ENCODE results near the gene SHISAL2A. TPM values are rescaled to one million over a fixed set of nuclear protein-coding genes. Genes with fewer than 3 reads are reported as not detected.
A peak's percentile ranks its signal among the peaks of the same experiment; 100 is the strongest.
"Not testable (repeated sequence)": the region's sequence is repeated elsewhere in the genome, so short reads cannot be mapped to it uniquely, and the experiment has no call there.

The SHISAL2A gene
- total RNA-seq, 1 donor from 2014 or later = not detected

DNA sequence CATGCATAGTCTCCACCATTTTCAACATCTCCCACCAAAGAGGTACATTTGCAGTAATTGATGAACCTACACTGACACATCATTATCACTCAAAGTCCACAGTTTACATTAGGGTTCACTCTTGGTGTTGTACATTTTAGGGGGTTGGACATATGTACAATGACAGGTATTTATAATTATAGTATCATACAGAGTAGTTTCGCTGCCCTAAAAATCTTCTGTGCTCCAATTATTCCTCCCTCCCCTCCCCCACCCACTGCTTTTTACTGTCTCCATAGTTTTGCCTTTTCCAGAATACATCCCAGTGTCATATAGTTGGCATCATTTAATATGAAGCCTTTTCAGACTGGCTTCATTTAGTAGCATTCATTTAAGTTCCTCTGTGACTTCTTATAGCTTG, 51.6 kb downstream of the SHISAL2A start:
- DNase-seq = no peak

DNA sequence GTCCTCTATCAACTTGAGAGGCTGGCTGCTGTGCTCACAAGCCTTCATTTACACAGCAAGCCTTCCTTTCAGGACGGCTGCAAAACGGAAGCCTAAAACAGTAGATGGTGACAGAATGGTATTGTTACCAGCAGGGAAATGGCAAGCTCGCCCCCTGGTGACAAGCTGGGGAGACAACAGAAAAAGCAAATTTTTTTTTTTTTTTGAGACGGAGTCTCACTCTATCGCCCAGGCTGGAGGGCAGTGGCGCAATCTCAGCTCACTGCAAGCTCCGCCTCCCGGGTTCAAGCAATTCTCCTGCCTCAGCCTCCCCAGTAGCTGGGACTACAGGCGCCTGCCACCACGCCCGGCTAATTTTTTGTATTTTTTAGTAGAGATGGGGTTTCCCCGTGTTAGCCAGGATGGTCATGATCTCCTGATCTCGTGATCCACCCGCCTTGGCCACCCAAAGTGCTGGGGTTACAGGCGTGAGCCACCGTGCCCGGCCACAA, 53.3 kb downstream of the SHISAL2A start:
- peak; percentile 87 for DNase-seq

DNA sequence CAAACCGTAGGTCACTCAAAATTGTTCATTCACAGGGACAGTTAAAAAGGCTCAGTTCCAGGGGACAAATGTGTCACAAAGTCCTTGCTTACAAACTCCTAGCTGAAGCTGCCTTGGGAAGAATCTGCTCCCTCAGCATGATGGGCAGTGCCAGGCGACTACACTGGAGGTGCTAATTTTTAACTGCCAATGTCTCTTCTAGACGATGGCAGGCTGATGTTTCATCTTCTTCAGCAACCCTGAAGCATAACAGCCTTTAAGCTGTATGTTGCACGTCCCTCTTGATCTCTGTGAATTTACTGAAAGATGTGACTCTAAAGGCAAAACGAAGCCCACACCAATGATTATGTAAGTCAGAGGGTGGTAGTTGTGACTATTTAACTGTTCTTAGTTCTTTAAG, 53.9 kb downstream of the SHISAL2A start:
- no peak for DNase-seq

DNA sequence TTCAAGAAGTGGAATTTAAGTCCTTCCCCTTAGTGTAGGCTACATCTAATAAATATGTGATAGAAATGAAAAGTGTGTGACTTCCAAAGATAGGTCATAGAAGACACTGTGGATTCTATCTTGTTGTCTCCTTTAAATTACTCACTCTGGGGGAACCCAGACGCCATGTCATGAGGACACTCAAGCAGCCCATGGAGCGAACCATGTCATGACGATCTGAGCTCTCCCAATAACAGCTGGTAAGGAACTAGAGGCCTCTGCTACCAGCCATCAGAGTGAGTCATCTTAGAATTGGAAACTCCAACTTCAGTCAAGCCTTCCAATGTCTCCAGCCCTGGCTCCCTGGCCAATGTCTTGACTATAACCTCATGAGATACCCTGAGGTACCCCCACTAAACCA, 58.9 kb downstream of the SHISAL2A start:
- DNase-seq = no peak

DNA sequence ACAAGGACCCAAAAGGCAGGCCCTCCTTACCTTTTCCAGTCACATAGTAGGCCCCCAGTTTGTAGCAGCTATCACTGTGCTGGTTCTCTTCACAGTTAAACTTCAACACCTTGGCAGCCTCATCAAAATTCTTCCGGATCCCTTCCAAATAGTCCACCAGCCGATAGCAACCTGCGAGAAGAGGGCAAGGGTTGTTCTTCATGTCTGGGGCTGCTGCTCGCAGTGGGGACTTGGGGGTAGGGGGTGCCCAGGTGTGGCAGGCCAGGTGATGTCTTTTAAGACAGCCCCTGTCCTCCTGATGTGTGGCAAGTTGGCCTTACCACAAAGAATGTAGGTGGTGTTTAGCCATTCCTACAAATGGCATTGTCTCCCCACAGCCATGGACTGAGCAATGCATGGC, 59.7 kb downstream of the SHISAL2A start:
- DNase-seq = no peak

DNA sequence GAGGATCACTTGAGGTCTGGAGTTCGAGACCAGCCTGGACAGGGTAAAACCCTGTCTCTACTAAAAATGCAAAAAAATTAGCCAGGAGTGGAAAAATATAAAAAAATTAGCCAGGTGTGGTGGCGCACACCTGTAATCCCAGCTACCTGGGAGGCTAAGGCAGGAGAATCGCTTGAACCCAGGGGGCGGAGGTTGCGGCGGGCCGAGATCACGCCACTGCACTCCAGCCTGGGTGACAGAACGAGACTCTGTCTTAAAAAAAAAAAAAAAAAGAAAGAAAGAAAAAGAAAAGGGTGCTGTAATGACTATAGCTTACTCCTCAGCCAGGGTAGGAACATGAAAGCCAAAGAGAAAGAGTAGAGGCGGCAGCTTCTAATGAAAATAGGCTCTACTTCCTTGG, 60.4 kb downstream of the SHISAL2A start:
- DNase-seq = not testable (repeated sequence)

DNA sequence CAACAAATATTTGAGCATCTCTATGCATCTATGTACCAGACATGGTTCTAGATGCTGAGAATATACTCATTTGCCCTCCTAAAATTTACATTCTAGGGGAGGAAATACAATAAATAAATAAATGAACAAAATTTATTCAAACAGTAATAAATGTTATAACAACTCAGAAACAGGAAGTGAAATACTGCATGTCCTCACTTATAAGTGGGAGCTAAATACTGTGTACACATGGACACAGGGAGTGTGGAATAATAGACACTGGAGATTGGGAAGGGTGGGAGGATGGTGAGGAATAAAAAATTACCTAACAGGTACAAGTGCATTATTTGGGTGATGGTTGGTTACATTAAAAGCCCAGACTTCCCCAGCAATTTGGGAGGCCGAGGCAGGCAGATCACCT, 60.9 kb downstream of the SHISAL2A start:
- DNase-seq = no peak

DNA sequence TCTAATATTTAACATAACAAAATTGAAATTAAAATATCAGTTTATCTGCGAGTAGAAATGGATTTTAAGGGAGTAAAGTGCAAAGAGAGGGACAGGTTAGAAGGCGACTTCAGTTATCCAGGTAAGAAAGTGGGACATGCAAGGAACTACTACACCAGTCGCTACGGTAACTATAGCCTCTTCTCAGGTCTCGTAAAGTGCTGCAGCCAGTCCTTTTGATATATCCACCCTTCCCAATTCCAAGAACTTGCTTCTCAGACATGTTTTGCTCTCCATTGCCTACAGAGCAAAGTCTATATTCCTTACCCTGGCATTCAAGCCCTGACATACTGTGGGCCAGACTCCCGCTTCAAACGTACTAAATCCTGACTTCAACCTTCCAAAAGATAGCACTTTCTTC, 62.7 kb downstream of the SHISAL2A start:
- no peak for DNase-seq

DNA sequence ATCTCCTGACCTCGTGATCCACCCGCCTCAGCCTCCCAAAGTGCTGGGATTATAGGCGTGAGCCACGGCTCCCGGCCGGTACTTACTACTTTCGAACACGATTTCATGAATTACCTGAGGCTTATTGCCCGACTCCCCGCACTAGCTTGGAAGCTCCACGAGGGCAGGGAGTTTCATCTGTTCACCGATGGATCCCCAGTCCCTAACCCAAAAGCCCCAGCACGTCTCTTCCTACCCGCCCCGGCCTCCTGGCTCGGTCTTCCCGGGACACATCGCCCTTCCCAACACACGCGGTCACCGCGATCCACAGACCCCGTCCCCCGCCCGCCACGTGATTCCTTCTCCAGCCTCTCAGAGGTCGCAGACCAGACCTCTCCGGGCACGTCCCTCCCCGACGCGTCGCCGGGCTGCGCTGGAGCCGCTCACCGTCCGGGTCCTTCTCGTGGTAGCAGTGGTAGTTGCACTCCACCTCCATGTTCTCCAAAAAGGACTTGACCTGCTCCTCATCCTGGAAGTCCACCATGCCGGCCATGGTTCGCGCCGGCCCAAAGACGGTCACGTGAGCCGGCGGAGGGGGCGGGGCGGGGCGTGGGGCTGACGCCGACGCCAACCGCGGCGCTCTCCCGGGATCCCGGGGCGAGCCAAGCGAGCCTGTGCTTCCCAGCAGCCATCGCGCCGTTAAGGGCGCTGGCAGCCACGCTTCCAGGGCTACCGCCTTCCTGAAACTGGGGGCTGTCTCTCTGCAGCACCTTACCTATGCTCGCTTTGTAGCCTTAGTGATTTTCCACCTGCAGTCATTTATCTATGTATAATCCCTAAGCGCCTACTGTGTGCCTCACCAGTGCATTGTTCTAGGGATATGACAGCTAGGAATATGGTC, 65.1 kb downstream of the SHISAL2A start, which contains the start of gene COA7:
TSS of gene COA7 (minus strand) at position 553 of the 880 bp plus-strand sequence. CDS start at position 532, 21 bp downstream.
- peak; percentile 94 for DNase-seq

DNA sequence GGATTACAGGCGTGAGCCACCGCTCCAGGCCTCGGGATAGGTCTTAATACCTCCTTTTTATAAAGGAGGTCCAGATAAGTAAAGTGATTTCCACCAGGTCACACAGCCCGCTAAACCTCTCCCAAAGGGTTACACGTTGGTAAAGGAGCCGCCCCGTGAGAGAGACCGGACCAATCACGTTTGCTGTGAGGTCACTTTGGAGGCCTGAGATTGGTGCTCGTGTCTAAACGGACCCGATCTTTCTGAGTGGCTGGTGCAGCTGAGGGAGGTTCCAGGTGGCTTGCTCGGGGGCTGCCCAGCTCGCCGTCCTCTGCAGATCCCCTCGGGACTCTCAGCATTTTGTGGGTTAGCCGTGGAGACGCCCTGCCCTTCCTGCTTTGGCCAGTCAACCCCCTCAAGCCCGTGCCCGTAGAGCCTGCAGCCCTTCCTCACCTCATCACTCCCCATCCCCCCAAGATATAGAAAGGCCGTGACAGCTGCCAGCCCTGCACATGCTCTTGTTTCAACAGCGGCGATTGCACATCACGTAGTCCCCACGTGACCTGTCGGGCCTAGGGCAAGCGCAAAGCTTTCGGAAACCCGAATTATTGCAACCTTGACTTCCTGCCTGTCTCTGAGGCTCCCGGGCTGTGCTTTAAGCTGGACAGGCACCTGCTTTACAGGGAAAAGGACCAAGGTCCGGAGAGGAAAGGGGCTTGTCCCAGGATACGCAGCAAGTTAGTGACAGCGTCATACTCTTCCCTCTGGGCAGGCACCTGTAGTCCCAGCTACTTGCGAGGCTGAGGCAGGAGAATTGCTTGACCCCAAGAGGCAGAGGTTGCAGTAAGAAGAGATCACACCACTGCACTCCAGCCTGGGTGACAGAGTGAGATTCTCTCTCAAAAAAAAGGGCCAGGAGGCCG, 70.2 kb downstream of the SHISAL2A start:
- DNase-seq = peak; percentile 95

DNA sequence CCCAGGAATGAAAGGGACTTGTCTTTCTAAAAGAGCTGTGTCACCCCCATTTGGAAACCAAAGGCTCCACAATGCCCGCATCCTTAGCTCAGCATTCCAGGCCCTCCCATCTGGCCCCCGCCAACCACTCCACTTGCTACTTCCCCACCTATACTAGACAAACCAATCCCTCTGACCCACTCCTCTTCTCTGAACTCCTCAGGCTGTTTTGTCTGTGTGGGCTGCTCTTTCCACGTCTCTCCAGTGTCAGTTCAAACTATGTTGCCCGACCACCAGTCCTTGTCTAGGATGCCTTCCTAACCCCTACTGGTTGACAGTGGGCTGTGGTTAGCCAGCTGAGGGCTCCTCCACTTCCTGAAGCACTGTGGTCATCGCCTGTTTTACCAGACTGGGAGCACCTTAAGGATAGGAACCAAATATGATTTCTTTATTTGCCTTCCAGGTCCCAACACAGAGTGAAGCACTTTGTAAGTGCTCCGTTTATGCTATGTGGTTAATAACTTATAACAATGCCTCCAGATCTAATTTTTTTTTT, 73.2 kb downstream of the SHISAL2A start:
- no peak for DNase-seq

Other genes starting within 250 kb of the SHISAL2A start
- 1.7 TPM for gene ORC1, start 228.7 kb upstream of the SHISAL2A start, total RNA-seq
- gene PRPF38A, start 228.6 kb upstream of the SHISAL2A start, total RNA-seq = 24.8 TPM
- gene TUT4, start 80.1 kb upstream of the SHISAL2A start, total RNA-seq = 115 TPM
- 138 TPM for gene GPX7, start 30.8 kb upstream of the SHISAL2A start, total RNA-seq
- 17.7 TPM for gene COA7, start 65.2 kb downstream of the SHISAL2A start, total RNA-seq
- 97.4 TPM for gene ZYG11B, start 93.3 kb downstream of the SHISAL2A start, total RNA-seq
- 0.62 TPM for gene ZYG11A, start 209.6 kb downstream of the SHISAL2A start, total RNA-seq

Data from tongue (tissue), 2 donors.